K562 (cell line): ENCODE results near the gene PRC1. TPM values are rescaled to one million over a fixed set of nuclear protein-coding genes. Genes with fewer than 3 reads are reported as not detected.
A peak's percentile ranks its signal among the peaks of the same experiment; 100 is the strongest.

Experiments
- ATAC-seq: fragments of 200-7000 bp; cut with Tn5 transposase; 3 replicates; pipeline ENCODE4 v1.9.1; 2020; ENCODE audit warnings: moderate library complexity
- Bru-seq: library from RNA; stranded (reverse); fragments of 400-500 nt; gene quantifications from one replicate; lab custom pipeline; 2021; lab: Mats Ljungman, UMichigan
- BruChase-seq, 2 experiments: library from RNA; stranded (reverse); fragments of 400-500 nt; gene quantifications; one replicate each; lab custom pipeline; 2021; lab: Mats Ljungman, UMichigan
- BruUV-seq: library from RNA; stranded (reverse); fragments of 400-500 nt; replicated peaks from 2 replicates; lab custom pipeline; 2021; lab: Mats Ljungman, UMichigan
- CTCF ChIA-PET: fragments of 300-600 bp; formaldehyde crosslinking; extraction: SDS; loops from one replicate; lab custom pipeline; 2021; ENCODE audit warnings: low intra/inter-chr PET ratio; lab: Yijun Ruan, JAX
- POLR2A ChIA-PET: fragments of 300-600, 350-650 bp; sonication (Branson Sonifier 250); formaldehyde crosslinking; extraction: SDS; loops from one replicate; lab custom pipeline; 2021; ENCODE audit warnings: antibody characterized with exemption, inconsistent platforms; lab: Yijun Ruan, JAX
- DNase-seq, 4 experiments: peaks; one replicate each; pipeline versions ENCODE4 v3.0.0 to v3.0.0-alpha.2; 2011 to 2018; ENCODE audit warnings: low spot score in 3 of 4, mixed read lengths in 3 of 4; ENCODE audit errors: extremely low read depth in 1 of 4
- FAIRE-seq: peaks from 2 replicates; lab custom pipeline; 2011; peaks lifted over from hg19 to GRCh38; lab: Jason Lieb, UNC
- H2AFZ ChIP-seq: 2 replicates; pipeline ENCODE4 v1.6.0; 2011; ENCODE audit warnings: low read depth, low read length, control low read depth, inconsistent platforms
- H3K27ac ChIP-seq: fragments of 200-600 bp; 3 replicates; pipeline ENCODE4 v1.8.0; 2011; ENCODE audit warnings: low read depth, mild to moderate bottlenecking, control low read depth, inconsistent platforms, low read length, moderate library complexity, mixed read lengths; ENCODE audit errors: extremely low read depth
- H3K27me3 ChIP-seq, 2 experiments: fragments of 300-600 bp in 1 of 2; 2 replicates in 1 of 2; 3 replicates in 1 of 2; pipeline versions ENCODE4 v1.6.0 to v1.8.0; 2011; ENCODE audit warnings: inconsistent platforms in 2 of 2, low read length in 2 of 2, mild to moderate bottlenecking in 1 of 2, mixed read lengths in 1 of 2, moderate library complexity in 1 of 2; ENCODE audit not compliant: control insufficient read depth in 2 of 2, insufficient read depth in 2 of 2
- H3K36me3 ChIP-seq: fragments of 300-600 bp; 3 replicates; pipeline ENCODE4 v1.8.0; 2011; ENCODE audit warnings: mild to moderate bottlenecking, low read length, inconsistent platforms; ENCODE audit not compliant: control insufficient read depth, insufficient read depth
- H3K4me1 ChIP-seq, 2 experiments: fragments of 200-600 bp in 1 of 2; replicated peaks in 1 of 2; 2 replicates in 1 of 2; 3 replicates in 1 of 2; pipeline versions ENCODE4 v1.5.1 to v1.8.0; 2011; ENCODE audit warnings: inconsistent platforms in 2 of 2, low read length in 2 of 2, mild to moderate bottlenecking in 1 of 2, mixed read lengths in 1 of 2, moderate library complexity in 1 of 2; ENCODE audit not compliant: control insufficient read depth in 2 of 2, insufficient read depth in 2 of 2
- H3K4me2 ChIP-seq: 2 replicates; pipeline ENCODE4 v1.6.1; 2011; ENCODE audit warnings: low read length, control low read depth, inconsistent platforms, mixed read lengths; ENCODE audit not compliant: insufficient read depth
- H3K4me3 ChIP-seq: fragments of 200-600 bp; sonication (generic), shearing (Covaris generic); 2 replicates; pipeline ENCODE4 v1.5.1; 2016; ENCODE audit warnings: control low read depth, inconsistent platforms
- H3K79me2 ChIP-seq: fragments of 200-600 bp; 3 replicates; pipeline ENCODE4 v1.8.0; 2011; ENCODE audit warnings: low read length, inconsistent platforms; ENCODE audit not compliant: control insufficient read depth, insufficient read depth
- H3K9ac ChIP-seq, 2 experiments: 2 replicates each; pipeline versions ENCODE4 v1.6.0 to v1.6.1; 2011; ENCODE audit warnings: low read depth in 2 of 2, low read length in 2 of 2, control low read depth in 1 of 2, inconsistent platforms in 1 of 2, mild to moderate bottlenecking in 1 of 2, mixed read lengths in 1 of 2; ENCODE audit not compliant: insufficient read depth in 1 of 2
- H3K9me1 ChIP-seq: one replicate; pipeline ENCODE4 v1.6.0; 2011; ENCODE audit warnings: inconsistent platforms, mild to moderate bottlenecking, low read length, moderate library complexity; ENCODE audit not compliant: control insufficient read depth, insufficient read depth
- H3K9me3 ChIP-seq: replicated peaks from 2 replicates; pipeline ENCODE4 v1.5.1; 2011; ENCODE audit warnings: low read depth, low read length, inconsistent platforms; ENCODE audit not compliant: control insufficient read depth, insufficient read depth
- H4K20me1 ChIP-seq: replicated peaks from 2 replicates; pipeline ENCODE4 v1.6.1; 2011; ENCODE audit warnings: low read length, inconsistent platforms, mixed read lengths; ENCODE audit not compliant: control insufficient read depth, insufficient read depth
- BHLHE40 ChIP-seq: IDR thresholded peaks from 2 replicates; pipeline ENCODE4 v1.6.1; 2011; ENCODE audit warnings: low read length, improper control_type of control experiment
- ELF4 ChIP-seq: fragments of 450-650 bp; formaldehyde crosslinking; IDR thresholded peaks from 2 replicates; pipeline ENCODE4 v1.4.0; 2022; ENCODE audit warnings: missing genetic modification characterization
- MTA1 ChIP-seq: fragments of 450-650 bp; IDR thresholded peaks from 2 replicates; pipeline ENCODE4 v1.6.1; 2017; ENCODE audit warnings: borderline replicate concordance
- ZNF184 ChIP-seq: sonication (generic); formaldehyde crosslinking; IDR thresholded peaks from 2 replicates; pipeline ENCODE4 v1.5.0; 2020; ENCODE audit warnings: missing genetic modification reagents
- ZNF384 ChIP-seq: IDR thresholded peaks from 2 replicates; pipeline ENCODE4 v1.6.1; 2012; ENCODE audit warnings: low read depth, low read length, improper control_type of control experiment
- WGBS: fragments of 100-300 bp; shearing (Covaris generic); methylation state at CpG from one replicate; pipeline ENCODE4 v1.1.6; 2016; ENCODE audit warnings: low coverage, mixed read lengths; ENCODE audit not compliant: insufficient coverage; ENCODE audit errors: missing lambda C conversion rate; 5-methylcytosine and 5-hydroxymethylcytosine counted together
- in situ Hi-C: fragments of 300-500 bp; cut with MboI; formaldehyde crosslinking; loops from 4 replicates; pipeline ENCODE4 v1.15.0; 2018; ENCODE audit warnings: inconsistent platforms, mixed read lengths
- intact Hi-C: fragments of 100-400 bp; cut with micrococcal nuclease; formaldehyde crosslinking; loops from 2 replicates; pipeline ENCODE4 v1.14.2; 2022
- long read RNA-seq, 3 experiments: library from polyadenylated mRNA in 2 of 3; library from RNA in 1 of 3; unstranded in 2 of 3; stranded (forward) in 1 of 3; transcript quantifications; one replicate each; pipeline ENCODE4 v2.0.0, GENCODE V29; 2019 to 2022
- polyA minus RNA-seq, 3 experiments: library from RNA; depleted of rRNA, polyadenylated mRNA; stranded (reverse); fragments of >200 nt; gene quantifications; 2 replicates each; pipeline ENCODE4 v1.2.3, GENCODE V29; 2011
- polyA plus RNA-seq, 8 experiments: library from polyadenylated mRNA; depleted of rRNA in 4 of 8; stranded (reverse) in 5 of 8; unstranded in 3 of 8; fragments of >200 nt; fragmentation: Nextera tagmentation in 2 of 8; fragmentation: Illumina TruSeq in 1 of 8; extraction: Ambion mirVana in 2 of 8; extraction: Trizol in 1 of 8; gene quantifications; 2 replicates each; pipeline versions ENCODE4 v1.2.1 to v1.2.3, GENCODE V29; 2011 to 2014; ENCODE audit warnings: inconsistent platforms in 1 of 8, missing spikeins in 1 of 8
- total RNA-seq, 7 experiments: library from RNA; depleted of rRNA in 6 of 7; stranded (reverse); fragments of >200 nt in 6 of 7; fragmentation: Illumina TruSeq in 2 of 7; extraction: Trizol in 2 of 7; gene quantifications; 2 replicates each; pipeline versions ENCODE4 v1.2.1 to v1.2.3, GENCODE V29; 2011 to 2021; ENCODE audit warnings: low replicate concordance in 1 of 7
- TF ChIP-seq, protein P1 (sequence below): sonication (generic); formaldehyde crosslinking; IDR thresholded peaks from 2 replicates; pipeline ENCODE4 v1.8.1; 2023; ENCODE audit warnings: mild to moderate bottlenecking, missing genetic modification reagents
- TF ChIP-seq, protein P2 (sequence below): sonication (generic); formaldehyde crosslinking; IDR thresholded peaks from 2 replicates; pipeline ENCODE4 v1.8.0; 2022; ENCODE audit warnings: missing genetic modification reagents, mild to moderate bottlenecking, moderate library complexity, borderline replicate concordance
- TF ChIP-seq, protein P3 (sequence below): sonication (generic); formaldehyde crosslinking; IDR thresholded peaks from 2 replicates; pipeline ENCODE4 v1.9.0; 2022; ENCODE audit warnings: mild to moderate bottlenecking, missing genetic modification reagents

PRC1 gene, protein sequence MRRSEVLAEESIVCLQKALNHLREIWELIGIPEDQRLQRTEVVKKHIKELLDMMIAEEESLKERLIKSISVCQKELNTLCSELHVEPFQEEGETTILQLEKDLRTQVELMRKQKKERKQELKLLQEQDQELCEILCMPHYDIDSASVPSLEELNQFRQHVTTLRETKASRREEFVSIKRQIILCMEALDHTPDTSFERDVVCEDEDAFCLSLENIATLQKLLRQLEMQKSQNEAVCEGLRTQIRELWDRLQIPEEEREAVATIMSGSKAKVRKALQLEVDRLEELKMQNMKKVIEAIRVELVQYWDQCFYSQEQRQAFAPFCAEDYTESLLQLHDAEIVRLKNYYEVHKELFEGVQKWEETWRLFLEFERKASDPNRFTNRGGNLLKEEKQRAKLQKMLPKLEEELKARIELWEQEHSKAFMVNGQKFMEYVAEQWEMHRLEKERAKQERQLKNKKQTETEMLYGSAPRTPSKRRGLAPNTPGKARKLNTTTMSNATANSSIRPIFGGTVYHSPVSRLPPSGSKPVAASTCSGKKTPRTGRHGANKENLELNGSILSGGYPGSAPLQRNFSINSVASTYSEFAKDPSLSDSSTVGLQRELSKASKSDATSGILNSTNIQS
- total RNA-seq (2011; cell fraction: chromatin; rRNA removed; ENCODE audit: low replicate concordance) = 402 and 749 TPM in 2 replicates
- total RNA-seq (2011; cell fraction: nucleolus; rRNA removed) = 233 and 300 TPM in 2 replicates
- 292 and 338 TPM in 2 replicates for total RNA-seq (2011; cell fraction: nucleoplasm; rRNA removed)
- 226 and 263 TPM in 2 replicates for total RNA-seq (2014; rRNA removed)
- 201 and 210 TPM in 2 replicates for total RNA-seq (2014; rRNA removed; fragmentation: Illumina TruSeq; extraction: Trizol)
- total RNA-seq (2015; rRNA removed; fragmentation: Illumina TruSeq; extraction: Trizol) = 223 and 228 TPM in 2 replicates
- 150 and 181 TPM in 2 replicates for total RNA-seq (2021)
- polyA plus RNA-seq (2011; rRNA removed) = 391 and 460 TPM in 2 replicates
- polyA plus RNA-seq (2011; cell fraction: cytosol; rRNA removed) = 329 and 446 TPM in 2 replicates
- polyA plus RNA-seq (2011; cell fraction: nucleus; rRNA removed) = 1,023 and 1,561 TPM in 2 replicates
- 176 and 186 TPM in 2 replicates for polyA plus RNA-seq (2012)
- 248 and 284 TPM in 2 replicates for polyA plus RNA-seq (2014; fragmentation: Illumina TruSeq; extraction: Trizol)
- 100 to 1,000 TPM; 156 to 240 TPM for polyA plus RNA-seq (2014; fragmentation: Nextera tagmentation; extraction: Ambion mirVana)
- polyA plus RNA-seq (2014; rRNA removed) = 256 and 264 TPM in 2 replicates
- polyA minus RNA-seq (2011; rRNA and poly(A)+ RNA removed) = 342 and 344 TPM in 2 replicates
- polyA minus RNA-seq (2011; cell fraction: cytosol; rRNA and poly(A)+ RNA removed) = 145 and 166 TPM in 2 replicates
- 175 and 402 TPM in 2 replicates for polyA minus RNA-seq (2011; cell fraction: nucleus; rRNA and poly(A)+ RNA removed)
- percentile 69 among the genes with signal in this experiment for Bru-seq, nascent RNA
- percentile 85 among the genes with signal in this experiment for BruChase-seq, experiment 1, labeled RNA remaining after a 2-hour chase
- percentile 91 among the genes with signal in this experiment for BruChase-seq, experiment 2, labeled RNA remaining after a 6-hour chase
- long read RNA-seq, experiment 1, full-length matches to known transcripts = 39 of 276 reads
- long read RNA-seq, experiment 1, partial matches to known transcripts = 106 of 276 reads
- long read RNA-seq, experiment 1, other reads (novel, unspliced or antisense) = 131 of 276 reads
- long read RNA-seq, experiment 2, full-length matches to known transcripts = 19 of 138 reads
- long read RNA-seq, experiment 2, partial matches to known transcripts = 19 of 138 reads
- long read RNA-seq, experiment 2, other reads (novel, unspliced or antisense) = 100 of 138 reads
- long read RNA-seq, experiment 3, full-length matches to known transcripts = 16 of 54 reads
- long read RNA-seq, experiment 3, partial matches to known transcripts = 21 of 54 reads
- long read RNA-seq, experiment 3, other reads (novel, unspliced or antisense) = 17 of 54 reads

DNA sequence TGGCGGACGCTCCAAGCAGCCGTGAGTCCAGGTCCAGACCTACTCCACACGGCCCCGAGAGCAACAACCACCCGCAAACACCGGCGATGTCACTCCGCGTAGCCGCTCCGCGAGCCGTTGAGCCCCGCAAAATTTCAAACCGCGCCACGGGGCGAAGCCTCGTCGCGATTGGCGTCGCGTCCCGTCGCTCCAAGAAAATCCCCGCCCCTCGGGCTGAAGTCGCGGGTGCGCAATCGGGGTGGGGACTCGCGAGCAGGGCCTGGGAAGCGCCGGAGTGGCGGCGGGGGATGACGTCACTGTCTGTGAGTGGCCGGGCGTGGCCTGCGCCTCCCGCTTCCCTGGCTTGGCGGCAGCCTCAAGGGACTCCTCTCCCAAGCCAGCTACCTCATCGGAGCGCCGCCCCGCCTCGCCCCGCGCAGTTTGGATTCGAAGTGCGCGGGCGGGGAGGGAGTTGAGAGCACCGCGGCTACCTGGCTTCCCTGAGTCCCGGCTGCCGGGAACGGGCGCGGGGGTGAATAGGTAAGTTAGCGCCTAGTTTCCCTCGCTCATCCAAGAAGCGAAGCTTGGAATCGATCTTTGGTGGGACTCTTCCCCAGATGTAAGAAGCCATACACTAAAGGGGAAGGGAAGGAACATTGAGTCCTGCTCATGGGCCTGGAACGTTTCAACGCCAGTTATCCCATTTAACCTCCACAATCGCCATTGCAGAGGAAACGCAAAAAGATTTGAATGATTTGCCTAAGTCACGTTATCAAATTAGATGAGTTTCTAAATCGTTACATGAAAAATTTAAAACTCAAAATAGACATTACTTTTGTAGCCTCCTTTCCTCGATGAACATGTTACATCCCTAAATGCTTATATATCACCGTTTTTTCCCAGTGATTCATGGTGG lies at the start of gene PRC1:
TSS of gene PRC1 (minus strand) at position 119 of the 895 bp plus-strand sequence. CDS start at position 1, 118 bp downstream.
- H3K27ac ChIP-seq = peak within 1 kb of the TSS; percentile 99
- H3K27me3 ChIP-seq = no peaks in the 10 kb centered on the region
- H3K9me3 ChIP-seq = no peaks in the 10 kb centered on the region
- H2AFZ ChIP-seq = peak within 1 kb of the TSS; percentile 90
- H3K4me1 ChIP-seq = peaks cover 12 to 24% of the 10 kb centered on the region in 2 experiments; a peak in 3 of 5 replicates
- BruUV-seq = TSS peak; percentile 84
- peaks cover 65% of the 10 kb centered on the region for H3K79me2 ChIP-seq
- CTCF ChIA-PET = no interaction called here
- POLR2A ChIA-PET = interaction anchor here (0.6 to 2.4 kb wide), 18 partner anchors 10 to 304 kb away, joined by 3 to 15 read pairs (median 4); partner anchors contain the start of gene VPS33B
- peak within 1 kb of the TSS; percentile 98 to 100 for H3K9ac ChIP-seq
- peak within 1 kb of the TSS; percentile 91 for H3K4me2 ChIP-seq
- H3K4me3 ChIP-seq = peak within 1 kb of the TSS; percentile 91
- in situ Hi-C loops (no loop called here), intact Hi-C loops (loop anchor here (5.0 kb wide), 2 partner anchors 37 to 53 kb away; no protein-coding TSS in a partner anchor)
- ATAC-seq (peak; percentile 94), DNase-seq (peak; percentile 98 to 99 (median 98)), FAIRE-seq (peak; percentile 93)
- H3K9me1 ChIP-seq = no peaks in the 10 kb centered on the region
- peaks cover 3% of the 10 kb centered on the region; the same call in 1 of the 2 replicates for H4K20me1 ChIP-seq
- under 1% methylated on average over 55 of the region's 75 CpGs for WGBS
- peaks cover 32% of the 10 kb centered on the region; the same call in 2 of the 3 replicates for H3K36me3 ChIP-seq
- TF ChIP-seq BHLHE40 = no peak
- TF ChIP-seq, protein P1, sequence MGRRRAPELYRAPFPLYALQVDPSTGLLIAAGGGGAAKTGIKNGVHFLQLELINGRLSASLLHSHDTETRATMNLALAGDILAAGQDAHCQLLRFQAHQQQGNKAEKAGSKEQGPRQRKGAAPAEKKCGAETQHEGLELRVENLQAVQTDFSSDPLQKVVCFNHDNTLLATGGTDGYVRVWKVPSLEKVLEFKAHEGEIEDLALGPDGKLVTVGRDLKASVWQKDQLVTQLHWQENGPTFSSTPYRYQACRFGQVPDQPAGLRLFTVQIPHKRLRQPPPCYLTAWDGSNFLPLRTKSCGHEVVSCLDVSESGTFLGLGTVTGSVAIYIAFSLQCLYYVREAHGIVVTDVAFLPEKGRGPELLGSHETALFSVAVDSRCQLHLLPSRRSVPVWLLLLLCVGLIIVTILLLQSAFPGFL (CRISPR knock-in tag) = 0 out of 2 replicates have a peak, but pooled peaks have one; percentile 49
- TF ChIP-seq ZNF184 = no peak
- 0 out of 2 replicates have a peak, but pooled peaks have one; percentile 5 for TF ChIP-seq ZNF384
- TF ChIP-seq, protein P2, sequence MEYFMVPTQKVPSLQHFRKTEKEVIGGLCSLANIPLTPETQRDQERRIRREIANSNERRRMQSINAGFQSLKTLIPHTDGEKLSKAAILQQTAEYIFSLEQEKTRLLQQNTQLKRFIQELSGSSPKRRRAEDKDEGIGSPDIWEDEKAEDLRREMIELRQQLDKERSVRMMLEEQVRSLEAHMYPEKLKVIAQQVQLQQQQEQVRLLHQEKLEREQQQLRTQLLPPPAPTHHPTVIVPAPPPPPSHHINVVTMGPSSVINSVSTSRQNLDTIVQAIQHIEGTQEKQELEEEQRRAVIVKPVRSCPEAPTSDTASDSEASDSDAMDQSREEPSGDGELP = peak; percentile 86; the same call in 1 of the 2 replicates
- TF ChIP-seq, protein P3, sequence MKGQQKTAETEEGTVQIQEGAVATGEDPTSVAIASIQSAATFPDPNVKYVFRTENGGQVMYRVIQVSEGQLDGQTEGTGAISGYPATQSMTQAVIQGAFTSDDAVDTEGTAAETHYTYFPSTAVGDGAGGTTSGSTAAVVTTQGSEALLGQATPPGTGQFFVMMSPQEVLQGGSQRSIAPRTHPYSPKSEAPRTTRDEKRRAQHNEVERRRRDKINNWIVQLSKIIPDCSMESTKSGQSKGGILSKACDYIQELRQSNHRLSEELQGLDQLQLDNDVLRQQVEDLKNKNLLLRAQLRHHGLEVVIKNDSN (CRISPR knock-in tag) = peak; percentile 58
- peak; percentile 97 for TF ChIP-seq MTA1
- TF ChIP-seq ELF4 = no peak; the same call in 1 of the 2 replicates
